GM19099 (cell line): ENCODE results near the gene SELPLG.

Source experiments
- POLR2A ChIP-seq: IDR thresholded peaks from 3 replicates; pipeline ENCODE4 v1.6.1; 2011; ENCODE audit warnings: low read depth; ENCODE audit not compliant: insufficient read length; ENCODE audit errors: extremely low read depth

The SELPLG gene

GRCh38 chr12:108633534-108634248 is at the start of gene SELPLG:
SELPLG (minus strand) TSS chr12:108633894; CDS start chr12:108624307, 9,587 bp downstream.
- peak; percentile 53 for TF ChIP-seq POLR2A

- no peak for TF ChIP-seq POLR2A
These were observed 47.6 kb upstream of the SELPLG start for GRCh38 chr12:108681317-108681716.

GRCh38 chr12:108679106-108679681 is 45.5 kb upstream of the SELPLG start:
- no peak for TF ChIP-seq POLR2A

GRCh38 chr12:108678104-108678730 is 44.5 kb upstream of the SELPLG start:
- no peak for TF ChIP-seq POLR2A

GRCh38 chr12:108677381-108677780 is 43.7 kb upstream of the SELPLG start:
- TF ChIP-seq POLR2A: no peak

- TF ChIP-seq POLR2A: no peak
These were observed 43.0 kb upstream of the SELPLG start for GRCh38 chr12:108676707-108677106.

- no peak for TF ChIP-seq POLR2A
These were observed 42.1 kb upstream of the SELPLG start for GRCh38 chr12:108675792-108676191.

- TF ChIP-seq POLR2A: no peak
These were observed 38.4 kb upstream of the SELPLG start for GRCh38 chr12:108672054-108672453.

- TF ChIP-seq POLR2A: no peak
These were observed 37.4 kb upstream of the SELPLG start for GRCh38 chr12:108671110-108671509.

GRCh38 chr12:108670066-108670631 is 36.5 kb upstream of the SELPLG start:
- TF ChIP-seq POLR2A: no peak

- TF ChIP-seq POLR2A: no peak
These were observed 34.8 kb upstream of the SELPLG start for GRCh38 chr12:108668542-108668941.

- no peak for TF ChIP-seq POLR2A
These were observed 34.4 kb upstream of the SELPLG start for GRCh38 chr12:108668063-108668462.

GRCh38 chr12:108667349-108667748 is 33.7 kb upstream of the SELPLG start:
- no peak for TF ChIP-seq POLR2A

- TF ChIP-seq POLR2A: no peak
These were observed 32.7 kb upstream of the SELPLG start for GRCh38 chr12:108666401-108666881.

GRCh38 chr12:108665608-108666202 is 32.0 kb upstream of the SELPLG start:
- TF ChIP-seq POLR2A: no peak
